GM21576 (cell line): ENCODE measurements around the gene SLC9A3.
A peak's percentile ranks its signal among the peaks of the same experiment; 100 is the strongest.

Experiments used
- ATAC-seq: cut with Tn5 transposase; IDR thresholded peaks from one replicate; pipeline ENCODE4 v1.9.1; 2021; ENCODE audit warnings: mild to moderate bottlenecking, moderate library complexity; ENCODE audit not compliant: unreplicated experiment

The SLC9A3 gene

DNA sequence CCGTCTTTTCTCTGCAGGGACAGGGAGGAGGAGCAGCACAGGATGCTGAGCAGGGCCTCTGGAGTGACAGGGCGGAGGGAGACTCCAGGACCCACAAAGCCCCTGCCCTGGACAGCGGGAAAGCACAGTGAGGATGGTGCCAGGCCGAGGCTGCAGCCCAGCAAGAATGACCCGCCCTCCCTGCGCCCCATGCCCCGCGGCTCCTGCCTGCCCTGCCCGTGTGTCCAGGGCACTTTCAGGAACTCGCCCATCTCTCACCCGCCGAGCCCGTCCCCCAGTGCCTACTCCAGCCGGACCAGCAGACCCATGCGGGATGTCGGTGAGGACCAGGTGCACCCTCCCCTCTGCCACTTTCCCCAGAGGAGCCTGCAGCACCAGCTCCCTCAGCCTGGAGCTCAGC is 90.4 kb downstream of the SLC9A3 start:
- ATAC-seq, result no peak

- no peak for ATAC-seq
Observed at GRCh38 chr5:432928-433791, 91.1 kb downstream of the SLC9A3 start.

DNA sequence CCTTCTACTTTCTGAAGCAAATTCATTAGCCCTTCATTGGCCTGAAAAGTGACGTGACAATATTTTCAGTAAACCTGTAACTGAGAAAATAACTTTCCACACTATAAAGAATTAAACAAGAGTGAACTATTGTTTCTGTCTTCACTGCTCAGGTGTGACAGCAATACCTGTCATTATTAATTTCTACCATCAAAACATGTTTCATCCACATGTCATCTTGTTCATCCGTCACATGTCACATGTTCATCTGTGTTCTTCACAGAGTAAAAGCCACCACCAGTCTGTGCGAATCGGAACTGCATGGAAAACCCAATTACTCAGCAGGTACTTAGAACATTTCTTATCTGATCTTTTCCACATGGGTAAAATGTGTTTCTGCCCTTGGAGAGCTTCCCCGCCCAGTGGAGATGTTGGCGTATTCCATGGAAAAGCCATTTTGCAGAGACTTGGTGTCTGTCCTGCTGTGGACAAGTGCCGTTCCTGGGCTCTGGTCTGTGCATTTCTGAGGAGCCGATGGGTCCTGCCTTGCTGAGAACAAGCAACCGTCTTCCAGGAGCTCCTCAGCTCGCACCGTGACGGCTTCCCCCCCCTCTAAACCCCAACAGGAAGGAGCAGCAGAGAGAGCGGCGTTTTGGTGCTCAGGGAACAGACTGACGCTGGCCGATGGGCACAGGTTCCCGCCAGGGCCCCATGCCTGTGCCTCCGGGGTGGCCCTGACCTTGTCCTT is 91.9 kb downstream of the SLC9A3 start:
- no peak for ATAC-seq

- no peak for ATAC-seq
Observed at GRCh38 chr5:431711-432050, 92.6 kb downstream of the SLC9A3 start.

DNA sequence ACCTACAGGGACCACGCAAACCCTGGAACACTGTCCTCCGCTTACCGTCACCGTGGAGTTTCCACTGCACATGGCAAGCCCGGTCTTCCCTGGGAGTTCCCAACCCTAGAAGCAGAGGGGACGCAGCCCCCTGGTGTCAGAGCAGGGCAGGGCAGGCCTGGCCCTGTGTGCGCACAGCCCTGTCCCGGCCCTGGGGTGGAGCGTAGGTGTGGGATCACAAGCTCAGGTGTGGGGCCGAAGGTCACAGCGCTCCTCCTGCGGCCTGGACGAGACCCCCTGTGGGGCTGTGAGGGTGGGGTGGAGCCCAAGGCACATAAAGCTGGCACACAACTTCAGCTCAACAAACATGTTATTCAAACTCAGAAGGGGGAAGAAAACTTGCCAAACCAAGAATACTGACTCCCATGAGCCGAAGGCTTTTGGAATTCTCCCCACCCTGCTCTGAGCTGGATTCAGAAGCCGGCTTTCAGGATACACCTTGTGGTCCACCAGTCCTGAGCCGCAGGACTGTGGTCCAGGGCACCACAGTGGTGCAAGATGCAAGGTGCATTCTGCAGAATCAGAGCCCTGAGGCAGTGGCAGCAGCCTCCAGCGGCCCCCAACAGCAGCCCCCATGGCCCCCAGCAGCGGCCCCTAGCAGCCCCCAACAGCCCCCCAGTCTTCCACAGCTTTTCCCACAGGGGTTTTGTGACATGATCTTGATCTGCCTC is 93.1 kb downstream of the SLC9A3 start:
- ATAC-seq, result peak; percentile 72

- ATAC-seq, result peak; percentile 9
Observed at GRCh38 chr5:430214-430925, 93.9 kb downstream of the SLC9A3 start.

DNA sequence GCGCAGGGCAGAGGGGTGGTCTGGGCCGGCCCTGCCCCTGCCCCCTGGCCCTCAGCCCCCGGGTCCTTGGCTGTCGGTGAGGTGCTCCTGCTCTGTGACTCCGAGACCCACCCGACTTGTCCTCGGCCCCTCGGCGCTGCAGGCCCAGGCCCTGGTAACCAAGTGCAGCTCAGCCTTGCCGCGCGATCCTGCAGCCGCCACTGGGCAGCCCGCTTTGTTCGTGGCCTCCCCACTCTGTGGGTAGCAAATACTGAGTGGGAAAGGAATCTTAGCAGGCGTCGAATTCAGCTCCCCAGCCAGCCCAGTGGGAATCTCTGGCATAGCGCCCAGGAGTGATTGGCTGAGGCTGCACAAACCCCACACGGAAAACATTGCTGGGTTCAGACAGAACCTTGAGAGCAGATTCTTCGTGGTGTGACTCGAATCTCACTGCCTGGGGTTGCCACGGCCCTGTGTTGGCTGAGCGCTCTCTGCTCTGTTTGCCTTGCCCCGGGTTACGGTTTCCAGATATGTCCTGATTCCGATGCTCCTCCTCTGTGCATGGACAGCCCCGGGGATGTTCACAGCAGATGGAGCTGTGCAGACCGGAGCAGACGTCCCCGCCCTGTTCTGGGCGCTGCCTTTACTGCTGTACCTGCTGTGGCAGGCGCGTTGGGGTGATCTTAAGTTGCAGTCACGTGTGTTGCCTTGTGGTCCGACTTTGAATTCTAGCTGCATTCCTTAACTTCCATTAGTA is 94.6 kb downstream of the SLC9A3 start:
- no peak for ATAC-seq

DNA sequence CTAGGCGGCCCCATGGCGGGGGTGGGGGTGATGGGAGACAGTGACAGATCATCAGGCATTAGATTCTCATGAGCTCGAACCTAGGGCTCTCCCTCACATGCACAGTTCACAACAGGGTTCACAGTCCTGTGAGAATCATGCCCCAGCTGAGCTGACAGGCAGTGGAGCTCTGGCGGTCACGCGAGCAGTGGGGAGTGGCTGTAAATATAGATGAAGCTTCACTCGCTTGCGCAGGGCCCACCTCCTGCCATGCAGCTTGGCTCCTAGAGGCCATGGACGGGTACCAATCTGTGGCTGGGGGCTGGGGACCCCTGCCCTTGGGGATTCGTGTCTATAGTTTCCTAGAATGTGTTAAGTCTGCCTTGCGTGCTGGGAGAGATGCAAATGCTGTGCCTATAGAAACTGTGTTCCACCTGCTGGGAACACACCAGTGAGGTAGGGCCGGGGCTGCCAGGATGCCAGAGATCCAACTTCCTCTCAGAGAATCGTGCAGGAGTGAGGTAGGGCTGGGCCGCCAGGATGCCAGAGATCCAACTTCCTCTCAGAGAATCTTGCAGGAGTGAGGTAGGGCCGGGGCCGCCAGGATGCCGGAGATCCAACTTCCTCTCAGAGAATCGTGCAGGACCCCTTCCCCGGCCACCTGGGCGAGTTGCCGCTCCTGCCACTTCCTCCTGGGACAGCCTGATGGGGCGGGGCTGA is 95.3 kb downstream of the SLC9A3 start:
- no peak for ATAC-seq

DNA sequence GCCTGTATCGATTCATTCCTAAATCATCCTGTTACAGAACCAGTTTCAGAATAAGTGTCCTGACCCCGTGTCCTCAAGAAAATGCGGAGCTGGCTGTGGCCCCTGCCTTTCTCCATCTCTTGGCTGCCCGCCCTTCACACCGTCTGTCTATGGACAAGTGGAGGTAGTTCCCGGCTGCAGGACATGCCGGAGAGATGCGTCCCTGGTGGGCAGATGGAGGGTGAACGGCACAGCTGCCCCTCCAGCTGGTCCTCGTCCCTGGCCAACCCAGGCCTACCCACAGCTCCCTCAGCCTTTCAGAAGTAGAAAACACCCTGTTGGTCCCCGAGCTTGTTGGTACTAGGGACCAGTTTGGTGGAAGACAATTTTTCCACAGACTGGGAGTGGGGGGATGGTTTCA is 96.0 kb downstream of the SLC9A3 start:
- ATAC-seq, result no peak

DNA sequence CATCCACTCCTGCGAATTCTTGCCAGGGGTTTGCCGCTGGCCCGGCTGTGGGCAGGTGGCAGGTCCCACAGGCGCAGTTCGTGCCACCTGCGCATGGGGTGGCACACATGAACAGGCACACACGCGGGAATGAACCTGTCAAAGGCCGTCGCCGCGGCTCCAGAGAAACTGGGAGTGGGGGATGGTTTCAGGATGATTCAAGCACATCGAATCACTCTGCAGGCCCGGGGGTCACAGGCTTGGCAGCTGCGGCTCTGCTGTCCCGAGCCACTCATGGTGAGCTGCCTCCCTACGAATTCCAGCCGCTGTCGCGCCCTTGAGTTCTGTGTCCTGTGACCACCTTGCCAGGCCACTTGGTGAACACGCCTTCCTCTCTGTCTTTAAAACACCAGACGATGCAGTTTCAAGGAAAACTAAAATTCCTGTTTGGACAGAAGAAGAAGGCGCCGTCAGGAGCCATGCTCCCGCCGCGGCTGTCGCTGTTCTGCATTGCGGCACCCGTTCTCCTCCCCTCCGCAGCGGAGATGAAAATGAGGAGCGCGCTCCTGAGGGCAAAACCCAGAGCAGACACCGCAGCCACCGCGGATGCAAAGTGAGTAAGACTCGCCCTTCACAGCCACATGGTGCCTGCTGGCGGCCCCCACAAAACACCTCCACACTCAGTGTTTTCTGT is 96.7 kb downstream of the SLC9A3 start:
- ATAC-seq, result no peak

DNA sequence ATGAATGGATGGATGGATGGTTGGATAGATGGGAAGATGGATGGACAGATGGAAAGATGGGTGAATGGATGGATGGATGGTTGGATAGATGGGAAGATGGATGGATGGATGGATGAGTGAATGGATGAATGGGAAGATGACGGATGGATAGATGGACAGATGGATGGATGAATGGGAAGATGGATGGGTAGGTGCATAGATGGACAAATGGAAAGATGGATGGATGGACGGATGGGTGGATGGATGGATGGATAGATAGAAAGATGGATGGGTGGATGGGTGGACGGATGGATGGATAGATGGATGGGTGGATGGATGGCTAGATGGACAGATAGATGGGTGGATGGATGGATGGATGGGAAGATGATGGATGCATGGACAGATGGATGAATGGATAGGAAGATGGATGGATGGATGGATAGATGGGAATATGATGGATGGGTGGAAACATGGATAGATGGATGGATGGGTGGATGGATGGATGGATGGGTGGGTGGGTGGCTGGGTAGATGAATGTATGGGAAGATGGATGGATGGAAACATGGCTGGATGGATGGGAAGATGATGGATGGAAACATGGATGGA is 97.8 kb downstream of the SLC9A3 start:
- ATAC-seq, result no peak

GRCh38 chr5:425714-426113 is 98.5 kb downstream of the SLC9A3 start:
- ATAC-seq, result no peak

DNA sequence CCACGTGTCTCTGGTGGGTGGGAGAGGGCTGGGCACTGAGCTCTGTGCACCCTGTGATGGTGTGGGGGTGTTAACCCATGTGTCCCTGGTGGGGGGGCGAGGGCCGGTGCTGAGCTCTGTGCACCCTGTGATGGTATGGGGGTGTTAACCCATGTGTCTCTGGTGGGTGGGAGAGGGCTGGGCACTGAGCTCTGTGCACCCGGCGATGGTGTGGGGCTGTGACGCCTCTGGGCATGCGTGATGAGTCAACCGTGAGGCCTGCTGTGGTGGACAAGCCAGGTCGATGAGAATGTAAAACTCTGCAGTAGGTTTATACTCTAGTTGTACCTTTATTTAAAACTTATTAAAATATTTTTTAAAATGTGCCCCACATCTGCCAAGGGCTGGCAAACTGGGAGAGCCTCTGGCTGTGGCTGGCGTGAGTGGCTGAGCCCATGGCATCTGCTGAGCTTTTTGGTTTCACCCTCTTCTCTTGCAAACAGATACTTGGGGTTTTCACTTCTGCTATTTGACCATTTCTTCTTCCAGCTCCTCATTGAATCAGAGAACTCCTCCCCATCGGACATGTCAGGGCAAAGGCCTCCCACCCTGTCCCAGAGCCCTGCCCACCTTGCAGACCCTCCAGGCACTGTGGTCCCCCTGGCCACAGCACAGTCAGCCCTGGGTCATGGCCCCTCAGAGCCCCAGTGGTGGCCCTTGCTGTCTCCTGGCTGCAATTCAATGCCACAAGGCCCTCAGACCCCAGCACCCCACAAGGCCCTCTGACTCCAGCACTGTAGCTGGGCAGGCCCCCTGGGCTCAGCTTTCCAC is 99.7 kb downstream of the SLC9A3 start:
- peak; percentile 87 for ATAC-seq

DNA sequence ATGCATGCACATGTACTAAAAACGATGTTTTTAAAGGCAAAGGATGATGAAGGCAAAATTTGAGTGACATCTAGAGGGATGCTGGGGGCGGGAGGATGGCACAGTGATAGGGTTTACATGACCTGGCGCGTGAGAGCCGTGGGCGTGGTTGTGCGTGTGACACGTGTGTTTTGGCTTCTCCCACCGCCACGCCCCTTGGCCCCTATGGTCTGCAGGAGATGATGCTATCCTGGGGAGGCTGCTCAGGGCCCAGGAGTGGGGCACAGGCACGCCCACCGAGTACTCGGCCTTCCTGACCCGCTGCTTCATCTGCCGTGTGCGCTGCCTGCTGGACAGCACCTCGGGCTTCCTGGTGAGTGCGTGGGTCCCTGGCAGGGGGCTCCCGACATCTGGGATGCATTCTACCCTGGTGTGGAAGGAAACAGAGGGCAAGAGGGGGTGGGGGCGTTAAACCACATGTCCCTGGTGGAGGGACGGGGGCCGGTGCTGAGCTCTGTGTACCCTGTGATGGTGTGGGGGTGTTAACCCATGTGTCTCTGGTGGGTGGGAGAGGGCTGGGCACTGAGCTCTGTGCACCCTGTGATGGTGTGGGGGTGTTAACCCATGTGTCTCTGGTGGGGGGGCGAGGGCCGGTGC is 100.5 kb downstream of the SLC9A3 start:
- no peak for ATAC-seq

- ATAC-seq, result no peak
Observed at GRCh38 chr5:423233-423565, 101.0 kb downstream of the SLC9A3 start.

GRCh38 chr5:422323-423232 is 101.7 kb downstream of the SLC9A3 start:
- no peak for ATAC-seq

DNA sequence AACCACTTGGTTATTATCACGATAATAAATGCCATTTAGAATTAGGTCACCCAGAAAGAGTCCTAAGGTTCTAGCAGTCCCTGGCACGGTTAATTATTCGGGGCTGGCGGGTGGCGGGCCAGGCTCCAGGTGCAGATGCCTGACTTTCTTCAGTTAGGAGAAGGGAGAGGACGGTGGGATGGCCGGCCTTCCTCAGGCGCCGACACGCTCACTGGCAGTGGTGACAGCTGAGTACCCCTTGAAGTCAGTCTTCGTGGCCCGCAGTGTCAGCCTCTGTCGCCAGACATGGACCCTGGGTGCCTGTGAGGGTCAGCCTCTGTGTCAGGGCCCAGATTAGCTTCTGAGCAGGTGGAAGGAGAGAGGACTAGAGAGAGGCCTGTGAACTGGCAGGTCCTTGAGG is 102.3 kb downstream of the SLC9A3 start:
- no peak for ATAC-seq
